ENCODE results near the gene ARHGDIB. TPM values are rescaled to one million over a fixed set of nuclear protein-coding genes. Genes with fewer than 3 reads are reported as not detected.

Gene ARHGDIB
- total RNA-seq, 1 experiment from 2014 or later = 1.6 TPM

DNA sequence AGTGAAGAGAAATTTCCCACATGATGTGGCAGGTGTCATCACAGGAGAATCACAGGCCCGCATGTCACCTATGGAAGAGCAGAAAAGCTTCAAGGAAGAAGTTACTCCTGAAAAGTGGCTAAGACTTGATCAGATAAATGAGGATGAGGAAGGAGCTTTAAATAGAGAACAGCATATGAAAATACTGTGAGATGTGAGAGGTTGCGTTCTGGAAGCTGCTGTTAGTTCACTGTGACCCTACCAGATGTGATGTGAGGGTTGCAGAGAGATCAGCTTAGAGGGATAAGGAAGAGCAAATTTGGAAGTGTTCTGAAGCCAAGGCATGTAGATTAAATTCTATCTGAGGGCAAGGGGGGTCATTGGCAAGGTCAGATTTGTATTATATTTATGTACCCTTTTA, 40.2 kb downstream of the ARHGDIB start:
- ATAC-seq = no peak
- H3K27ac Mint-ChIP-seq = no peak overlapping the region
- no peak for TF ChIP-seq ATF3 (CRISPR knock-in tag; conservative IDR thresholded peaks at IDR 0.05)
- ChIA-PET POLR2A (no interaction called here), CTCF (no interaction called here)
- H3K36me3 Mint-ChIP-seq = no peaks in the 10 kb centered on the region
- H3K4me3 Mint-ChIP-seq = no peak overlapping the region
- no peaks in the 10 kb centered on the region for H3K27me3 Mint-ChIP-seq (ENCODE audit: low read depth)
- H3K9me3 Mint-ChIP-seq = peaks cover 4% of the 10 kb centered on the region; the same call in 1 of the 2 replicates
- H3K4me1 Mint-ChIP-seq = no peaks in the 10 kb centered on the region
- no peak for DNase-seq (ENCODE audit: low spot score)

DNA sequence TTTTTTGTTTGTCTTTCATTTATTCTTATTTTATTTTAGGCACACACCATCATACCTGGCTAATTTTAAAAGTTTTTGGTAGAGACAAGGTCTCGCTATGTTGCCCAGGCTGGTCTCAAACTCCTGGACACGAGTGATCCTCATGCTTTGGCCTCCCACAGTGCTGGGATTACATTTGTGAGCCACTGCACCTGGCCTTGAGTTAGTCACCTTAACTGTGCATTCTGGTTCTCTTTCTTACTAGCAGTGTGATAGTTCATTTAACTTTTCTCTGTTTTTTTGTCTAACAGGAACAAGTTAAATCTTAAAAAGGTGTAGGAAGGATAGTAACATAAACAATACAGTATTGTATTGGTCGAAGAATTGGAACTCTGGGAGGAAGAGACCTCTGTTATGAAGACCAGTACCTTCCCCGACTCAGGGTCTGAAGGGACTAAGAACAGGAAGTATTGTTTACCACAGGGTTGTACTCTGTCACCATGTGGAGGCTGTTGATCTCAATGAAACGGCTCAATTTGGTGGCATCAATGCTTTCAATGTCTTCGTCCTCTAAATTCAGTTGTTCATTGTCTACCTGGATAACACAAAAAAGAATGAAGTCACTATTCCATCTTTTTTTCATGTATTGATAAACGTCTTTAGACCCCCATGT, 40.8 kb downstream of the ARHGDIB start:
- Mint-ChIP-seq H3K27me3 (ENCODE audit: low read depth) (no peaks in the 10 kb centered on the region), H3K27ac (no peak overlapping the region), H3K4me1 (no peaks in the 10 kb centered on the region), H3K36me3 (no peaks in the 10 kb centered on the region), H3K4me3 (no peak overlapping the region), H3K9me3 (peaks cover 4% of the 10 kb centered on the region; the same call in 1 of the 2 replicates)
- ChIA-PET CTCF (no interaction called here), POLR2A (interaction anchor here (0.5 kb wide), 1 partner anchor 1727 kb away, joined by 3 read pairs; no protein-coding TSS in a partner anchor)
- ATAC-seq (no peak), DNase-seq (ENCODE audit: low spot score) (no peak)
- TF ChIP-seq, protein P1, sequence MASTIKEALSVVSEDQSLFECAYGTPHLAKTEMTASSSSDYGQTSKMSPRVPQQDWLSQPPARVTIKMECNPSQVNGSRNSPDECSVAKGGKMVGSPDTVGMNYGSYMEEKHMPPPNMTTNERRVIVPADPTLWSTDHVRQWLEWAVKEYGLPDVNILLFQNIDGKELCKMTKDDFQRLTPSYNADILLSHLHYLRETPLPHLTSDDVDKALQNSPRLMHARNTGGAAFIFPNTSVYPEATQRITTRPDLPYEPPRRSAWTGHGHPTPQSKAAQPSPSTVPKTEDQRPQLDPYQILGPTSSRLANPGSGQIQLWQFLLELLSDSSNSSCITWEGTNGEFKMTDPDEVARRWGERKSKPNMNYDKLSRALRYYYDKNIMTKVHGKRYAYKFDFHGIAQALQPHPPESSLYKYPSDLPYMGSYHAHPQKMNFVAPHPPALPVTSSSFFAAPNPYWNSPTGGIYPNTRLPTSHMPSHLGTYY (CRISPR knock-in tag; IDR thresholded peaks at IDR 0.05) = no peak
- TF ChIP-seq EMX1 (CRISPR knock-in tag; IDR thresholded peaks at IDR 0.05) = no peak
- TF ChIP-seq ZNF416 (CRISPR knock-in tag; IDR thresholded peaks at IDR 0.05) = no peak
- no peak for TF ChIP-seq PRRX2 (CRISPR knock-in tag; IDR thresholded peaks at IDR 0.05)
- TF ChIP-seq NR2C2 (CRISPR knock-in tag; IDR thresholded peaks at IDR 0.05) = no peak
- no peak for TF ChIP-seq GABPB1 (CRISPR knock-in tag; IDR thresholded peaks at IDR 0.05)
- TF ChIP-seq ETV6 (CRISPR knock-in tag; IDR thresholded peaks at IDR 0.05) = no peak
- TF ChIP-seq ZNF219 (CRISPR knock-in tag; IDR thresholded peaks at IDR 0.05; ENCODE audit: borderline replicate concordance) = no peak
- no peak for TF ChIP-seq E2F5 (CRISPR knock-in tag; IDR thresholded peaks at IDR 0.05)
- no peak for TF ChIP-seq MLX (CRISPR knock-in tag; IDR thresholded peaks at IDR 0.05)
- no peak for TF ChIP-seq GRHL2 (CRISPR knock-in tag; IDR thresholded peaks at IDR 0.05; ENCODE audit: insufficient replicate concordance, severe bottlenecking)
- no peak for TF ChIP-seq ATF6 (CRISPR knock-in tag; IDR thresholded peaks at IDR 0.05)

DNA sequence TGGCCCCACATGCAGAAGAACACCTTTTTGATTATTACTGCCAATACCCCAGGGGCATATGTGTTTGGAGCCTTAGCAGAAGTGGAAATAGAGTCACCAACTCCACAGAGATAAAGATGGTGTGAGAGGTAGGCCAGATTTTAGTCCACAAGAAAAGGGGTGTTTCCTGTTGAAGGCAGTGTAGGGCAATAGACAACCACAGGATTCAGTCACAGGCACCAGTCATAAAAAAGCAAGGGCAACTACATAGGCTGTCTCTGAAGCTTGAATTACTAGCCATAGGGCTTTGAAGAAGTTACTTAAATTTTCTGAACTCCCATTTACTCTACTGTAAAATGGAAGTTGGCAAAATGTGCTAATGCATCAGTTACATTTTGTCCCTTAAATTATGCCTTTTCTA, 41.9 kb downstream of the ARHGDIB start:
- H3K36me3 Mint-ChIP-seq = no peaks in the 10 kb centered on the region
- ATAC-seq (no peak), DNase-seq (ENCODE audit: low spot score) (no peak)
- no peak overlapping the region for H3K4me3 Mint-ChIP-seq
- ChIA-PET CTCF (no interaction called here), POLR2A (no interaction called here)
- peaks cover 4% of the 10 kb centered on the region; the same call in 1 of the 2 replicates for H3K9me3 Mint-ChIP-seq
- H3K27me3 Mint-ChIP-seq (ENCODE audit: low read depth) = no peaks in the 10 kb centered on the region
- no peak overlapping the region for H3K27ac Mint-ChIP-seq
- no peaks in the 10 kb centered on the region for H3K4me1 Mint-ChIP-seq
- no peak for TF ChIP-seq JUN (CRISPR knock-in tag; IDR thresholded peaks at IDR 0.05)
- TF ChIP-seq ZNF416 (CRISPR knock-in tag; IDR thresholded peaks at IDR 0.05) = no peak
- TF ChIP-seq CREB1 (CRISPR knock-in tag; IDR thresholded peaks at IDR 0.05) = no peak
- TF ChIP-seq NR1H2 (CRISPR knock-in tag; IDR thresholded peaks at IDR 0.05) = no peak
- TF ChIP-seq RORB (CRISPR knock-in tag; IDR thresholded peaks at IDR 0.05) = no peak
- no peak for TF ChIP-seq ZNF396 (CRISPR knock-in tag; IDR thresholded peaks at IDR 0.05; ENCODE audit: borderline replicate concordance)
- TF ChIP-seq SOX15 (CRISPR knock-in tag; IDR thresholded peaks at IDR 0.05) = no peak
- no peak for TF ChIP-seq TEAD1 (CRISPR knock-in tag; IDR thresholded peaks at IDR 0.05)
- TF ChIP-seq, protein P2, sequence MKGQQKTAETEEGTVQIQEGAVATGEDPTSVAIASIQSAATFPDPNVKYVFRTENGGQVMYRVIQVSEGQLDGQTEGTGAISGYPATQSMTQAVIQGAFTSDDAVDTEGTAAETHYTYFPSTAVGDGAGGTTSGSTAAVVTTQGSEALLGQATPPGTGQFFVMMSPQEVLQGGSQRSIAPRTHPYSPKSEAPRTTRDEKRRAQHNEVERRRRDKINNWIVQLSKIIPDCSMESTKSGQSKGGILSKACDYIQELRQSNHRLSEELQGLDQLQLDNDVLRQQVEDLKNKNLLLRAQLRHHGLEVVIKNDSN (CRISPR knock-in tag; IDR thresholded peaks at IDR 0.05) = no peak
- no peak for TF ChIP-seq ZNF671 (CRISPR knock-in tag; IDR thresholded peaks at IDR 0.05)
- no peak for TF ChIP-seq TEAD4 (CRISPR knock-in tag; IDR thresholded peaks at IDR 0.05)
- no peak for TF ChIP-seq SMAD4 (CRISPR knock-in tag; IDR thresholded peaks at IDR 0.05)
- TF ChIP-seq AR (CRISPR knock-in tag; IDR thresholded peaks at IDR 0.05) = no peak
- no peak for TF ChIP-seq ZNF232 (CRISPR knock-in tag; IDR thresholded peaks at IDR 0.05)

Data from WTC11 (cell line).